ENCODE measurements around the gene CRABP1. TPM values are rescaled to one million over a fixed set of nuclear protein-coding genes. Genes with fewer than 3 reads are reported as not detected.

CRABP1 gene
- total and polyA plus RNA-seq, 10 of the 15 experiments (the other 5 are each of a cell fraction or from before 2014, with no cell fraction given), result 0.21 to 0.41 TPM; not detected in 8

- TF ChIP-seq ZBTB40 (IDR thresholded peaks at IDR 0.05; ENCODE audit: borderline replicate concordance) (peak; percentile 57; the same call in 1 of the 2 replicates), WRNIP1 (IDR thresholded peaks at IDR 0.05; ENCODE audit: borderline replicate concordance, low read depth, low read length) (no peak), RUNX3 (IDR thresholded peaks at IDR 0.05; ENCODE audit: low read length) (peak; percentile 23; the same call in 1 of the 2 replicates), SRF (IDR thresholded peaks at IDR 0.05; ENCODE audit: low read depth in 2 of 2, low read length in 2 of 2) (peak in 1 of 2 experiments; percentile 82; a peak in 2 of 4 replicates), CHD2 (IDR thresholded peaks at IDR 0.05; ENCODE audit: borderline replicate concordance, low read depth, low read length) (no peak), ZNF384 (IDR thresholded peaks at IDR 0.05; ENCODE audit: borderline replicate concordance, low read depth, low read length) (no peak), ELK1 (IDR thresholded peaks at IDR 0.05; ENCODE audit: low read depth, low read length) (0 out of 2 replicates have a peak, but pooled peaks have one; percentile 37), POLR2AphosphoS2 (IDR thresholded peaks at IDR 0.05; ENCODE audit: low read depth, low read length) (0 out of 2 replicates have a peak, but pooled peaks have one; percentile 25), PKNOX1 (IDR thresholded peaks at IDR 0.05) (no peak), EZH2 (IDR thresholded peaks at IDR 0.05; ENCODE audit: borderline replicate concordance, control insufficient read depth, low read depth, low read length) (no peak), REST (IDR thresholded peaks at IDR 0.05; ENCODE audit: low read depth, low read length) (peak; percentile 20; the same call in 1 of the 2 replicates), FOXK2 (IDR thresholded peaks at IDR 0.05) (no peak), BACH1 (IDR thresholded peaks at IDR 0.05; ENCODE audit: borderline replicate concordance) (peak; percentile 47; the same call in 1 of the 2 replicates), FOXM1 (IDR thresholded peaks at IDR 0.05; ENCODE audit: low read depth, low read length) (no peak), KDM1A (IDR thresholded peaks at IDR 0.05; ENCODE audit: borderline replicate concordance) (no peak), SP1 (IDR thresholded peaks at IDR 0.05; ENCODE audit: low read depth, low read length) (peak; percentile 76), EED (IDR thresholded peaks at IDR 0.05; ENCODE audit: low read depth) (peak; percentile 75)
- TF ChIP-seq, protein P1, sequence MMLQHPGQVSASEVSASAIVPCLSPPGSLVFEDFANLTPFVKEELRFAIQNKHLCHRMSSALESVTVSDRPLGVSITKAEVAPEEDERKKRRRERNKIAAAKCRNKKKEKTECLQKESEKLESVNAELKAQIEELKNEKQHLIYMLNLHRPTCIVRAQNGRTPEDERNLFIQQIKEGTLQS (IDR thresholded peaks at IDR 0.05; ENCODE audit: borderline replicate concordance, extremely low read depth, low read depth, low read length), result peak; percentile 61; the same call in 1 of the 2 replicates
These were observed 40.8 kb upstream of the CRABP1 start, which contains the start of gene SKIC8 (continued) for GRCh38 chr15:78299101-78299930.

Measured in GM12878 (cell line).